Measurements from ENCODE around the gene FBXW2.
A peak's percentile ranks its signal among the peaks of the same experiment; 100 is the strongest.

The FBXW2 gene

GRCh38 chr9:120712539-120713031, 80.6 kb downstream of the FBXW2 start:
- TF ChIP-seq FOXP2 (optimal IDR thresholded peaks at IDR 0.05; ENCODE audit: control extremely low read depth, extremely low read length, insufficient read depth) (no peak), EZH2 (IDR thresholded peaks at IDR 0.05) (no peak)
- Histone ChIP-seq H3K9ac (ENCODE audit: insufficient read length) (peak overlapping the region; percentile 81), H3K9me3 (ENCODE audit: low read depth, low read length) (no peaks in the 10 kb centered on the region), H3K4me3 (peak overlapping the region; percentile 79), H3K27ac (peak overlapping the region; percentile 23; the same call in 1 of the 2 replicates), H3K36me3 (ENCODE audit: insufficient read depth, low read length) (no peaks in the 10 kb centered on the region)
- no peak for DNase-seq (ENCODE audit: low read depth, low spot score)

GRCh38 chr9:120711841-120712538, 81.2 kb downstream of the FBXW2 start:
- no peak for DNase-seq (ENCODE audit: low read depth, low spot score)
- peak overlapping the region; percentile 79 for H3K4me3 ChIP-seq

GRCh38 chr9:120711354-120711753, 81.9 kb downstream of the FBXW2 start:
- DNase-seq (ENCODE audit: low read depth, low spot score): no peak
- TF ChIP-seq EZH2 (IDR thresholded peaks at IDR 0.05) (no peak), FOXP2 (optimal IDR thresholded peaks at IDR 0.05; ENCODE audit: control extremely low read depth, extremely low read length, insufficient read depth) (no peak), POLR2AphosphoS5 (IDR thresholded peaks at IDR 0.05; ENCODE audit: borderline replicate concordance, low read depth, low read length) (no peak)
- Histone ChIP-seq H3K9me3 (ENCODE audit: low read depth, low read length) (no peaks in the 10 kb centered on the region), H3K36me3 (ENCODE audit: insufficient read depth, low read length) (no peaks in the 10 kb centered on the region), H3K27ac (peak overlapping the region; percentile 58), H3K4me3 (peak overlapping the region; percentile 79), H3K9ac (ENCODE audit: insufficient read length) (peak overlapping the region; percentile 37)

More at GRCh38 chr9:120711841-120712538, 81.2 kb downstream of the FBXW2 start:
- Histone ChIP-seq H3K36me3 (ENCODE audit: insufficient read depth, low read length) (no peaks in the 10 kb centered on the region), H3K9me3 (ENCODE audit: low read depth, low read length) (no peaks in the 10 kb centered on the region), H3K27ac (peak overlapping the region; percentile 58), H3K9ac (ENCODE audit: insufficient read length) (peak overlapping the region; percentile 81)
- no peak for TF ChIP-seq EZH2 (IDR thresholded peaks at IDR 0.05)
- no peak for TF ChIP-seq FOXP2 (optimal IDR thresholded peaks at IDR 0.05; ENCODE audit: control extremely low read depth, extremely low read length, insufficient read depth)
- TF ChIP-seq POLR2AphosphoS5 (IDR thresholded peaks at IDR 0.05; ENCODE audit: borderline replicate concordance, low read depth, low read length): no peak

- peak overlapping the region; percentile 58 for H3K27ac ChIP-seq
- H3K9me3 ChIP-seq (ENCODE audit: low read depth, low read length): no peaks in the 10 kb centered on the region
- H3K36me3 ChIP-seq (ENCODE audit: insufficient read depth, low read length): no peaks in the 10 kb centered on the region
- no peak for TF ChIP-seq EZH2 (IDR thresholded peaks at IDR 0.05)
- peak; percentile 26; the same call in 1 of the 2 replicates for TF ChIP-seq POLR2AphosphoS5 (IDR thresholded peaks at IDR 0.05; ENCODE audit: borderline replicate concordance, low read depth, low read length)
- peak overlapping the region; percentile 37 for H3K9ac ChIP-seq (ENCODE audit: insufficient read length)
- H3K4me3 ChIP-seq: peak overlapping the region; percentile 79
- DNase-seq (ENCODE audit: low read depth, low spot score): no peak
These were observed 82.9 kb downstream of the FBXW2 start for GRCh38 chr9:120710110-120710981.

- TF ChIP-seq POLR2AphosphoS5 (IDR thresholded peaks at IDR 0.05; ENCODE audit: borderline replicate concordance, low read depth, low read length) (no peak), FOXP2 (optimal IDR thresholded peaks at IDR 0.05; ENCODE audit: control extremely low read depth, extremely low read length, insufficient read depth) (no peak), EZH2 (IDR thresholded peaks at IDR 0.05) (no peak)
- no peaks in the 10 kb centered on the region; the same call in 1 of the 2 replicates for H3K36me3 ChIP-seq (ENCODE audit: insufficient read depth, low read length)
- H3K9ac ChIP-seq (ENCODE audit: insufficient read length): no peak overlapping the region
- no peak overlapping the region for H3K4me3 ChIP-seq
- H3K9me3 ChIP-seq (ENCODE audit: low read depth, low read length): no peaks in the 10 kb centered on the region
- no peak for DNase-seq (ENCODE audit: low read depth, low spot score)
- no peak overlapping the region for H3K27ac ChIP-seq
These were observed 84.5 kb downstream of the FBXW2 start for GRCh38 chr9:120708526-120709224.

- Histone ChIP-seq H3K4me3 (no peak overlapping the region), H3K9ac (ENCODE audit: insufficient read length) (no peak overlapping the region), H3K36me3 (ENCODE audit: insufficient read depth, low read length) (no peaks in the 10 kb centered on the region; the same call in 1 of the 2 replicates), H3K9me3 (ENCODE audit: low read depth, low read length) (no peaks in the 10 kb centered on the region), H3K27ac (peak overlapping the region; percentile 93)
- DNase-seq (ENCODE audit: low read depth, low spot score): no peak
- TF ChIP-seq FOXP2 (optimal IDR thresholded peaks at IDR 0.05; ENCODE audit: control extremely low read depth, extremely low read length, insufficient read depth) (no peak), EZH2 (IDR thresholded peaks at IDR 0.05) (no peak), POLR2AphosphoS5 (IDR thresholded peaks at IDR 0.05; ENCODE audit: borderline replicate concordance, low read depth, low read length) (no peak)
These were observed 86.0 kb downstream of the FBXW2 start for GRCh38 chr9:120707170-120707569.
